Smooth muscle cell (in vitro differentiated cells): ENCODE results near the gene FOXE1. TPM values are rescaled to one million over a fixed set of nuclear protein-coding genes. Genes with fewer than 3 reads are reported as not detected.

Source experiments
- DNase-seq: peaks from one replicate; lab custom pipeline; 2025; ENCODE audit not compliant: unreplicated experiment; lab: John Stamatoyannopoulos, UW
- H2AFZ ChIP-seq: fragments of 200-600 bp; sonication (generic); 2 replicates; pipeline ENCODE4 v1.6.0; 2016; ENCODE audit warnings: antibody characterized with exemption, low read depth, mild to moderate bottlenecking
- H3F3A ChIP-seq: fragments of 200-600 bp; sonication (generic); 2 replicates; pipeline ENCODE4 v1.6.0; 2017; ENCODE audit warnings: antibody characterized with exemption, low read depth
- H3K27ac ChIP-seq: fragments of 200-600 bp; sonication (generic); 2 replicates; pipeline ENCODE4 v1.5.1; 2016; ENCODE audit warnings: low read depth, mild to moderate bottlenecking
- H3K27me3 ChIP-seq: fragments of 200-600 bp; sonication (generic); 2 replicates; pipeline ENCODE4 v1.6.1; 2016; ENCODE audit warnings: low read depth, mild to moderate bottlenecking
- H3K36me3 ChIP-seq: fragments of 200-600 bp; sonication (generic); 2 replicates; pipeline ENCODE4 v1.5.1; 2016; ENCODE audit warnings: low read depth
- H3K4me1 ChIP-seq: fragments of 200-600 bp; sonication (generic); 2 replicates; pipeline ENCODE4 v1.5.1; 2016; ENCODE audit warnings: low read depth
- H3K4me2 ChIP-seq: fragments of 200-600 bp; sonication (generic); 2 replicates; pipeline ENCODE4 v1.6.0; 2016; ENCODE audit warnings: mild to moderate bottlenecking
- H3K4me3 ChIP-seq: fragments of 200-600 bp; sonication (generic); 2 replicates; pipeline ENCODE4 v1.5.1; 2016; ENCODE audit warnings: mild to moderate bottlenecking
- H3K79me2 ChIP-seq: fragments of 200-600 bp; sonication (generic); 2 replicates; pipeline ENCODE4 v1.6.0; 2016; ENCODE audit warnings: low read depth, mild to moderate bottlenecking
- H3K9ac ChIP-seq: fragments of 200-600 bp; sonication (generic); 2 replicates; pipeline ENCODE4 v1.6.0; 2016; ENCODE audit warnings: low read depth
- H3K9me3 ChIP-seq: fragments of 200-600 bp; sonication (generic); replicated peaks from 2 replicates; pipeline ENCODE4 v1.5.1; 2016; ENCODE audit warnings: low read depth
- H4K20me1 ChIP-seq: fragments of 200-600 bp; sonication (generic); 2 replicates; pipeline ENCODE4 v1.6.0; 2016; ENCODE audit warnings: low read depth
- WGBS: methylation state at CpG from one replicate; pipeline ENCODE4 v1.1.7; 2016; ENCODE audit warnings: low lambda C conversion rate; 5-methylcytosine and 5-hydroxymethylcytosine counted together
- polyA plus RNA-seq: library from polyadenylated mRNA; unstranded; fragments of >200 nt; fragmentation: Nextera tagmentation; extraction: Ambion mirVana; gene quantifications from 2 replicates; pipeline ENCODE4 v1.2.1, GENCODE V29; 2016
- total RNA-seq: library from RNA; depleted of rRNA; stranded (reverse); fragments of >200 nt; gene quantifications from 2 replicates; pipeline ENCODE4 v1.2.3, GENCODE V29; 2014
- TF ChIP-seq, protein P1 (sequence below): fragments of 200-600 bp; sonication (generic); IDR thresholded peaks from 2 replicates; pipeline ENCODE4 v1.5.1; 2017; ENCODE audit warnings: borderline replicate concordance, mild to moderate bottlenecking, antibody characterized with exemption; ENCODE audit not compliant: insufficient read depth, poor library complexity, severe bottlenecking

FOXE1 gene
- total RNA-seq (not detected in 2 replicates), polyA plus RNA-seq (not detected in 2 replicates)

DNA sequence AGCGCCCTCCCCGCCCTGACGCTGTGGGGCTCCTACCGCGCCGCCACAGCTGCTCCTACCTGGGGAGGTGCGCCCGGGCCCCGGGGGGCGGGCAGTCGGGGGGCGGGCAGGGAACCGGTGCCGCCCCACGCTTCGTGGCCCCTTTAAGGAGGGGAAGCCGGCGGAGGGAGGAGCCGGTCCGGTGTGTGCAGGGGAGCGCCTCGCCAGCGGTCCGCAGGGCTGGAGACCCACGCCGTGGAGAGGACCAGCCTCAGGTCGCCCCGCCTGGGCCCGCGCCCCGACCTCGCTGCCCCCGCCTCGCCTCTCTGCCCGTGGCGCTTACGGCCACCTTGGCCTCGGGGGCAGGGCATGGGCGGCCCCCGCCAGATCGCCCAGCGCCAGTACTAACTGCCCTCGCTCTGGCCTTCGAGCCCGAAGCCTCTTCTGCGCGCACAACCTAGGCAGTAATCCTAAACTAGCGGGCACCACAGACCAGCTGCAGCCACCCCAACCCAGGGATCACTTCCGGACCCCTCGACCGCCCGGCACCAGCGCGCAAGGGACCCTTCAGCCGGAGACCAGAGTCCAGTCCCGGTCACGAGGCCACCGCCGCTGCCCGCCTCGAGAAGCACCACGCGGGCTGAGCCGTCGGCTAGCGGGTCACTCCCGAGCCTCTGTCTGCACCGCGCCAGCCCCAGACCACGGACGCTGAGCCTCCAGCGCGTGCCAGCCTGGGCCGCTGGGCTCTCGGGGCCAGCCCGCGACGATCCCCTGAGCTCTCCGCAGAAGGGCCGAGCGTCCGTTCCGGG lies at the start of gene FOXE1:
TSS of gene FOXE1 (plus strand) at position 171 of the 788 bp plus-strand sequence. CDS start 689 bp downstream, outside the sequence.
- Histone ChIP-seq H3K4me2 (peak within 1 kb of the TSS; percentile 81), H3K27me3 (peaks cover 100% of the 10 kb centered on the region), H4K20me1 (no peaks in the 10 kb centered on the region), H3K4me3 (peak within 1 kb of the TSS; percentile 43), H3K4me1 (peaks cover 18% of the 10 kb centered on the region), H3K27ac (no peak within 1 kb of the TSS), H3K79me2 (no peaks in the 10 kb centered on the region), H3K36me3 (no peaks in the 10 kb centered on the region), H3K9me3 (no peaks in the 10 kb centered on the region), H3K9ac (no peak within 1 kb of the TSS), H2AFZ (no peak within 1 kb of the TSS), H3F3A (no peaks in the 10 kb centered on the region)
- no peak for DNase-seq
- TF ChIP-seq, protein P1, sequence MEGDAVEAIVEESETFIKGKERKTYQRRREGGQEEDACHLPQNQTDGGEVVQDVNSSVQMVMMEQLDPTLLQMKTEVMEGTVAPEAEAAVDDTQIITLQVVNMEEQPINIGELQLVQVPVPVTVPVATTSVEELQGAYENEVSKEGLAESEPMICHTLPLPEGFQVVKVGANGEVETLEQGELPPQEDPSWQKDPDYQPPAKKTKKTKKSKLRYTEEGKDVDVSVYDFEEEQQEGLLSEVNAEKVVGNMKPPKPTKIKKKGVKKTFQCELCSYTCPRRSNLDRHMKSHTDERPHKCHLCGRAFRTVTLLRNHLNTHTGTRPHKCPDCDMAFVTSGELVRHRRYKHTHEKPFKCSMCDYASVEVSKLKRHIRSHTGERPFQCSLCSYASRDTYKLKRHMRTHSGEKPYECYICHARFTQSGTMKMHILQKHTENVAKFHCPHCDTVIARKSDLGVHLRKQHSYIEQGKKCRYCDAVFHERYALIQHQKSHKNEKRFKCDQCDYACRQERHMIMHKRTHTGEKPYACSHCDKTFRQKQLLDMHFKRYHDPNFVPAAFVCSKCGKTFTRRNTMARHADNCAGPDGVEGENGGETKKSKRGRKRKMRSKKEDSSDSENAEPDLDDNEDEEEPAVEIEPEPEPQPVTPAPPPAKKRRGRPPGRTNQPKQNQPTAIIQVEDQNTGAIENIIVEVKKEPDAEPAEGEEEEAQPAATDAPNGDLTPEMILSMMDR = no peak
- WGBS = 2% methylated on average over 51 of the region's 83 CpGs

DNA sequence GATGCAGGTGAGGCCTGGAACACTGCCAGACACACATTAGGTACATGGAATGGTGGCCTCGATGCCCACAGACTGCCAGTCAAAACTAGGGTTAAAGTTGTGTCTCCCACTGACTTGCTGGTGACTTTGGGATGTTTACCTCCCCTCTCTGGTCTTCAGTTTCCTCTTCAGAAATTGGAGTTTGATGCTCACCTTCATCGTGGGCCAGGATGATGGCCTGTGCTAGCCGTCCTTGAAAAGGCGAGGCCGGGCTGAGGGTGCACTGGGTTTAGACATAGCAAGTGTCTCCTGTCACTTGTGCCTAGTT lies 49.0 kb upstream of the FOXE1 start:
- Histone ChIP-seq H3K36me3 (no peaks in the 10 kb centered on the region), H4K20me1 (no peaks in the 10 kb centered on the region), H3K9me3 (no peaks in the 10 kb centered on the region), H3K27me3 (peaks cover 46% of the 10 kb centered on the region), H3K27ac (no peak overlapping the region), H3K79me2 (no peaks in the 10 kb centered on the region), H3K9ac (no peak overlapping the region), H3K4me1 (peaks cover 12% of the 10 kb centered on the region), H3K4me2 (peak overlapping the region; percentile 95), H3K4me3 (peak overlapping the region; percentile 59), H2AFZ (peak overlapping the region; percentile 85), H3F3A (no peaks in the 10 kb centered on the region)
- WGBS = 85% methylated on average over 5 of the region's 5 CpGs
- TF ChIP-seq, protein P1 = no peak
- no peak for DNase-seq

DNA sequence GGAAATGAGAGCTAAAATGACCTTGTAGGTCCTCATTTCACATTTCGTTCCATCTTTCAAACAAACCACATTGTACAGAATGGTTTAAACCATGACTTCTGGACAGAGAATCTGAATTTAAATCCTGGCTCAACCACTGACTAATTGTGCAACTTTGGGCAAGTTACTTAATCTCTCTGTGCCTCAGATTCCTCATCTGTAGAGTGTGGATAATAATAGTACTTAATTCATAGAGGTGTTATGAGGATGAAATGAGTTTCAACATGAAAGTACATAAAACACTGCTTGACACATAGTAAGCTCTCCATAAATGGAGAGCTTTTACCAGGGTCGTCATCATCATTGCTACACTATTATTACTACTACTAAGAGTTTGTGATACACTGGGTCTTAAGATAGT lies 46.3 kb upstream of the FOXE1 start:
- no peak overlapping the region for H3K4me3 ChIP-seq

More for the DNA sequence above, 46.3 kb upstream of the FOXE1 start:
- no peaks in the 10 kb centered on the region for H4K20me1 ChIP-seq
- no peaks in the 10 kb centered on the region for H3F3A ChIP-seq
- H3K27me3 ChIP-seq = peaks cover 46% of the 10 kb centered on the region
- H2AFZ ChIP-seq = no peak overlapping the region
- H3K9me3 ChIP-seq = no peaks in the 10 kb centered on the region
- H3K36me3 ChIP-seq = no peaks in the 10 kb centered on the region
- DNase-seq = no peak
- no peak overlapping the region for H3K9ac ChIP-seq
- no peak overlapping the region for H3K27ac ChIP-seq
- no peak overlapping the region for H3K4me2 ChIP-seq
- TF ChIP-seq, protein P1 = no peak
- no peaks in the 10 kb centered on the region for H3K79me2 ChIP-seq
- WGBS = 79% methylated on average over 2 of the region's 2 CpGs
- H3K4me1 ChIP-seq = peaks cover 12% of the 10 kb centered on the region
